ENCODE measurements around the gene SATB1.

Gene SATB1

GRCh38 chr3:18415839-18416238 lies 9.3 kb downstream of the SATB1 start:
- no peak overlapping the region for H3K4me3 ChIP-seq (ENCODE audit: low read length in 2 of 2)
- peaks cover 6 to 10% of the 10 kb centered on the region in 2 donors for H3K36me3 ChIP-seq (replicated peaks in 1 of 2; ENCODE audit: control insufficient read depth in 2 of 2, insufficient read depth in 2 of 2, low read length in 2 of 2)
- no peaks in the 10 kb centered on the region for H3K79me1 ChIP-seq (ENCODE audit: low read depth, low read length)
- H2BK15ac ChIP-seq (ENCODE audit: low read length), result no peak overlapping the region
- no peak overlapping the region for H3K4me2 ChIP-seq (ENCODE audit: insufficient read depth, low read length, poor library complexity, severe bottlenecking)
- H2BK12ac ChIP-seq (ENCODE audit: low read length), result no peak overlapping the region
- no peak overlapping the region for H4K91ac ChIP-seq (ENCODE audit: low read depth, low read length, poor library complexity)
- H3K9me3 ChIP-seq (replicated peaks in 1 of 2; ENCODE audit: control insufficient read depth in 2 of 2, insufficient read depth in 1 of 2, low read depth in 1 of 2, low read length in 2 of 2), result no peaks in the 10 kb centered on the region
- H3K4me1 ChIP-seq (ENCODE audit: control insufficient read depth in 2 of 2, insufficient read depth in 1 of 2, low read depth in 1 of 2, low read length in 2 of 2), result peaks cover 0 to 11% of the 10 kb centered on the region in 2 donors
- H4K8ac ChIP-seq (ENCODE audit: low read depth, low read length), result no peak overlapping the region
- H3K23ac ChIP-seq (ENCODE audit: low read depth, low read length, poor library complexity), result no peak overlapping the region
- no peak overlapping the region for H3K27ac ChIP-seq (replicated peaks; ENCODE audit: low read length)
- H2BK5ac ChIP-seq (ENCODE audit: low read length), result no peak overlapping the region
- H3K27me3 ChIP-seq (ENCODE audit: control insufficient read depth in 3 of 3, insufficient read depth in 3 of 3, low read depth in 1 of 3, low read length in 3 of 3), result no peaks in the 10 kb centered on the region
- no peak overlapping the region for H3K18ac ChIP-seq (ENCODE audit: low read length)
- no peak overlapping the region for H2AFZ ChIP-seq (ENCODE audit: low read length)
- no peak overlapping the region for H2AK5ac ChIP-seq (ENCODE audit: low read depth, low read length)
- no peak overlapping the region for H2BK120ac ChIP-seq (ENCODE audit: low read depth, low read length)
- H3K4ac ChIP-seq (ENCODE audit: low read length), result no peak overlapping the region
- H3K14ac ChIP-seq (ENCODE audit: low read length), result no peak overlapping the region
- DNase-seq (ENCODE audit: low spot score), result no peak
- H3K9ac ChIP-seq (ENCODE audit: low read depth, low read length, poor library complexity), result no peak overlapping the region
- WGBS, 2 donors (ENCODE audit: extremely low coverage in 2 of 2, insufficient read length in 2 of 2, insufficient replicate concordance in 1 of 2), result no CpG with 5 or more reads among the region's 3 CpGs

- Histone ChIP-seq H3K9ac (ENCODE audit: low read depth, low read length, poor library complexity) (no peak overlapping the region), H2BK120ac (ENCODE audit: low read depth, low read length) (no peak overlapping the region), H2BK5ac (ENCODE audit: low read length) (no peak overlapping the region), H3K36me3 (replicated peaks in 1 of 2; ENCODE audit: control insufficient read depth in 2 of 2, insufficient read depth in 2 of 2, low read length in 2 of 2) (peaks cover 4 to 6% of the 10 kb centered on the region in 2 donors), H2BK15ac (ENCODE audit: low read length) (no peak overlapping the region), H3K18ac (ENCODE audit: low read length) (no peak overlapping the region), H3K4me1 (ENCODE audit: control insufficient read depth in 2 of 2, insufficient read depth in 1 of 2, low read depth in 1 of 2, low read length in 2 of 2) (peaks cover 0 to 11% of the 10 kb centered on the region in 2 donors), H3K4me3 (ENCODE audit: low read length in 2 of 2) (no peak overlapping the region), H2AK5ac (ENCODE audit: low read depth, low read length) (no peak overlapping the region), H2AFZ (ENCODE audit: low read length) (no peak overlapping the region), H3K27ac (replicated peaks; ENCODE audit: low read length) (no peak overlapping the region), H3K4ac (ENCODE audit: low read length) (no peak overlapping the region), H4K8ac (ENCODE audit: low read depth, low read length) (no peak overlapping the region), H4K91ac (ENCODE audit: low read depth, low read length, poor library complexity) (no peak overlapping the region), H3K9me3 (replicated peaks in 1 of 2; ENCODE audit: control insufficient read depth in 2 of 2, insufficient read depth in 1 of 2, low read depth in 1 of 2, low read length in 2 of 2) (no peaks in the 10 kb centered on the region), H3K27me3 (ENCODE audit: control insufficient read depth in 3 of 3, insufficient read depth in 3 of 3, low read depth in 1 of 3, low read length in 3 of 3) (no peaks in the 10 kb centered on the region), H3K4me2 (ENCODE audit: insufficient read depth, low read length, poor library complexity, severe bottlenecking) (no peak overlapping the region), H3K23ac (ENCODE audit: low read depth, low read length, poor library complexity) (no peak overlapping the region), H3K14ac (ENCODE audit: low read length) (no peak overlapping the region), H3K79me1 (ENCODE audit: low read depth, low read length) (no peaks in the 10 kb centered on the region), H2BK12ac (ENCODE audit: low read length) (no peak overlapping the region)
- DNase-seq (ENCODE audit: low spot score), result no peak
- WGBS, 2 donors (ENCODE audit: extremely low coverage in 2 of 2, insufficient read length in 2 of 2, insufficient replicate concordance in 1 of 2), result no CpG with 5 or more reads among the region's 9 CpGs
These were observed 10.0 kb downstream of the SATB1 start for GRCh38 chr3:18415167-18415566.

- Histone ChIP-seq H2BK15ac (ENCODE audit: low read length) (no peak overlapping the region), H3K27ac (replicated peaks; ENCODE audit: low read length) (no peak overlapping the region), H3K14ac (ENCODE audit: low read length) (no peak overlapping the region), H3K9me3 (replicated peaks in 1 of 2; ENCODE audit: control insufficient read depth in 2 of 2, insufficient read depth in 1 of 2, low read depth in 1 of 2, low read length in 2 of 2) (no peaks in the 10 kb centered on the region), H2AFZ (ENCODE audit: low read length) (no peak overlapping the region), H3K4me3 (ENCODE audit: low read length in 2 of 2) (no peak overlapping the region), H3K79me1 (ENCODE audit: low read depth, low read length) (no peaks in the 10 kb centered on the region), H4K8ac (ENCODE audit: low read depth, low read length) (no peak overlapping the region), H3K36me3 (replicated peaks in 1 of 2; ENCODE audit: control insufficient read depth in 2 of 2, insufficient read depth in 2 of 2, low read length in 2 of 2) (peaks cover 2 to 6% of the 10 kb centered on the region in 2 donors), H3K4ac (ENCODE audit: low read length) (no peak overlapping the region), H3K23ac (ENCODE audit: low read depth, low read length, poor library complexity) (no peak overlapping the region), H3K4me1 (ENCODE audit: control insufficient read depth in 2 of 2, insufficient read depth in 1 of 2, low read depth in 1 of 2, low read length in 2 of 2) (peaks cover 0 to 11% of the 10 kb centered on the region in 2 donors), H3K18ac (ENCODE audit: low read length) (no peak overlapping the region), H2BK120ac (ENCODE audit: low read depth, low read length) (no peak overlapping the region), H2BK12ac (ENCODE audit: low read length) (no peak overlapping the region), H3K9ac (ENCODE audit: low read depth, low read length, poor library complexity) (no peak overlapping the region), H2AK5ac (ENCODE audit: low read depth, low read length) (no peak overlapping the region), H3K4me2 (ENCODE audit: insufficient read depth, low read length, poor library complexity, severe bottlenecking) (no peak overlapping the region), H4K91ac (ENCODE audit: low read depth, low read length, poor library complexity) (no peak overlapping the region), H3K27me3 (ENCODE audit: control insufficient read depth in 3 of 3, insufficient read depth in 3 of 3, low read depth in 1 of 3, low read length in 3 of 3) (no peaks in the 10 kb centered on the region), H2BK5ac (ENCODE audit: low read length) (no peak overlapping the region)
- DNase-seq (ENCODE audit: low spot score), result no peak
These were observed 12.5 kb downstream of the SATB1 start for GRCh38 chr3:18412684-18413083.

- no peak for DNase-seq (ENCODE audit: low spot score)
- Histone ChIP-seq H2BK15ac (ENCODE audit: low read length) (no peak overlapping the region), H3K14ac (ENCODE audit: low read length) (no peak overlapping the region), H3K23ac (ENCODE audit: low read depth, low read length, poor library complexity) (no peak overlapping the region), H2AK5ac (ENCODE audit: low read depth, low read length) (no peak overlapping the region), H2AFZ (ENCODE audit: low read length) (no peak overlapping the region), H2BK12ac (ENCODE audit: low read length) (no peak overlapping the region), H3K27me3 (ENCODE audit: control insufficient read depth in 3 of 3, insufficient read depth in 3 of 3, low read depth in 1 of 3, low read length in 3 of 3) (no peaks in the 10 kb centered on the region), H3K4me2 (ENCODE audit: insufficient read depth, low read length, poor library complexity, severe bottlenecking) (no peak overlapping the region), H3K9me3 (replicated peaks in 1 of 2; ENCODE audit: control insufficient read depth in 2 of 2, insufficient read depth in 1 of 2, low read depth in 1 of 2, low read length in 2 of 2) (no peaks in the 10 kb centered on the region), H4K91ac (ENCODE audit: low read depth, low read length, poor library complexity) (no peak overlapping the region), H3K18ac (ENCODE audit: low read length) (no peak overlapping the region), H3K79me1 (ENCODE audit: low read depth, low read length) (no peaks in the 10 kb centered on the region), H3K4ac (ENCODE audit: low read length) (no peak overlapping the region), H3K4me1 (ENCODE audit: control insufficient read depth in 2 of 2, insufficient read depth in 1 of 2, low read depth in 1 of 2, low read length in 2 of 2) (peaks cover 0 to 11% of the 10 kb centered on the region in 2 donors), H3K27ac (replicated peaks; ENCODE audit: low read length) (no peak overlapping the region), H3K4me3 (ENCODE audit: low read length in 2 of 2) (no peak overlapping the region), H2BK5ac (ENCODE audit: low read length) (no peak overlapping the region), H3K36me3 (replicated peaks in 1 of 2; ENCODE audit: control insufficient read depth in 2 of 2, insufficient read depth in 2 of 2, low read length in 2 of 2) (peaks cover 0 to 6% of the 10 kb centered on the region in 2 donors), H3K9ac (ENCODE audit: low read depth, low read length, poor library complexity) (no peak overlapping the region), H2BK120ac (ENCODE audit: low read depth, low read length) (no peak overlapping the region), H4K8ac (ENCODE audit: low read depth, low read length) (no peak overlapping the region)
- no CpG with 5 or more reads among the region's 2 CpGs for WGBS, 2 donors (ENCODE audit: extremely low coverage in 2 of 2, insufficient read length in 2 of 2, insufficient replicate concordance in 1 of 2)
These were observed 13.6 kb downstream of the SATB1 start for GRCh38 chr3:18411541-18411940.
